Gastroesophageal sphincter (tissue), 4 donors: ENCODE measurements around the gene PLPP1. TPM values are rescaled to one million over a fixed set of nuclear protein-coding genes. Genes with fewer than 3 reads are reported as not detected.

ENCODE experiments used
- ATAC-seq: fragments of 150-250 bp; one replicate; pipeline ENCODE4 v1.9.1; 2016; ENCODE audit warnings: mild to moderate bottlenecking, moderate library complexity
- H3K27ac ChIP-seq, 4 donors: fragments of 200-600 bp; sonication (generic) in 3 of 4; 1 replicate in 3 of 4; 2 replicates in 1 of 4; pipeline ENCODE4 v1.5.1; 2016 to 2019
- H3K27me3 ChIP-seq: fragments of 200-600 bp; sonication (generic); one replicate; pipeline ENCODE4 v1.5.1; 2019
- H3K36me3 ChIP-seq, 2 donors: fragments of 200-600 bp; sonication (generic); one replicate each; pipeline ENCODE4 v1.5.1; 2019; ENCODE audit warnings: control low read depth in 1 of 2
- H3K4me1 ChIP-seq, 3 donors: fragments of 200-600 bp; sonication (generic); 1 replicate in 2 of 3; 2 replicates in 1 of 3; pipeline ENCODE4 v1.5.1; 2016 to 2019; ENCODE audit warnings: control low read depth in 2 of 3
- H3K4me3 ChIP-seq, 2 donors: fragments of 200-600 bp; sonication (generic); one replicate each; pipeline ENCODE4 v1.5.1; 2019; ENCODE audit warnings: mild to moderate bottlenecking in 1 of 2, moderate library complexity in 1 of 2
- H3K9me3 ChIP-seq, 3 donors: fragments of 200-600 bp; sonication (generic); one replicate each; pipeline ENCODE4 v1.5.1; 2017 to 2019; ENCODE audit warnings: control low read depth in 2 of 3
- CTCF ChIP-seq, 4 experiments: fragments of 200-600 bp in 2 of 4; fragments of 450-650 bp in 2 of 4; sonication (generic) in 1 of 4; IDR thresholded peaks; one replicate each; pipeline ENCODE4 v1.5.1; 2017 to 2019; ENCODE audit warnings: antibody characterized with exemption in 4 of 4, mild to moderate bottlenecking in 2 of 4, moderate library complexity in 2 of 4
- EP300 ChIP-seq: sonication (generic); formaldehyde crosslinking; IDR thresholded peaks from one replicate; pipeline ENCODE4 v1.6.1; 2017; ENCODE audit warnings: antibody characterized with exemption, mild to moderate bottlenecking
- POLR2A ChIP-seq, 2 donors: fragments of 450-650 bp; IDR thresholded peaks; one replicate each; pipeline ENCODE4 v1.6.1; 2017; ENCODE audit warnings: antibody characterized with exemption in 2 of 2, mild to moderate bottlenecking in 2 of 2, moderate library complexity in 1 of 2
- POLR2AphosphoS5 ChIP-seq: sonication (generic); formaldehyde crosslinking; IDR thresholded peaks from one replicate; pipeline ENCODE4 v1.6.1; 2017; ENCODE audit warnings: antibody characterized with exemption
- WGBS, 2 donors: methylation state at CpG; one replicate each; pipeline ENCODE4 v1.1.5; 2018; ENCODE audit warnings: low coverage in 1 of 2; 5-methylcytosine and 5-hydroxymethylcytosine counted together
- total RNA-seq, 4 donors: library from RNA; depleted of rRNA; stranded (reverse); fragments of >200 nt; gene quantifications; one replicate each; pipeline ENCODE4 v1.1.0, GENCODE V29; 2016

PLPP1 gene
- total RNA-seq, 4 donors from 2014 or later: 209 to 314 (median 250) TPM

GRCh38 chr5:55577353-55578060 lies 42.7 kb upstream of the PLPP1 start:
- Histone ChIP-seq H3K27ac (peak overlapping the region in 3 of 4 donors; percentile 31 to 67 (median 54)), H3K27me3 (no peaks in the 10 kb centered on the region), H3K36me3 (no peaks in the 10 kb centered on the region), H3K4me1 (peaks cover 11 to 38% (median 18%) of the 10 kb centered on the region in 3 donors), H3K9me3 (no peaks in the 10 kb centered on the region), H3K4me3 (no peak overlapping the region)
- peak; percentile 68 for ATAC-seq
- WGBS, 2 donors: 14 to 15% methylated on average over 6 of the region's 6 CpGs
- TF ChIP-seq CTCF (IDR thresholded peaks at IDR 0.05) (no peak), POLR2AphosphoS5 (peak; percentile 59), POLR2A (IDR thresholded peaks at IDR 0.05) (no peak)

- no peaks in the 10 kb centered on the region for H3K9me3 ChIP-seq
- WGBS, 2 donors: 30 to 57% methylated on average over 2 of the region's 2 CpGs
- H3K36me3 ChIP-seq: no peaks in the 10 kb centered on the region
- ATAC-seq: no peak
- no peaks in the 10 kb centered on the region for H3K27me3 ChIP-seq
- peaks cover 11 to 34% (median 18%) of the 10 kb centered on the region in 3 donors for H3K4me1 ChIP-seq
- no peak overlapping the region for H3K4me3 ChIP-seq
- no peak for TF ChIP-seq EP300
- no peak for TF ChIP-seq POLR2AphosphoS5
- no peak for TF ChIP-seq CTCF (IDR thresholded peaks at IDR 0.05)
- no peak for TF ChIP-seq POLR2A (IDR thresholded peaks at IDR 0.05)
- H3K27ac ChIP-seq: peak overlapping the region in 3 of 4 donors; percentile 31 to 67 (median 54)
These were observed 41.9 kb upstream of the PLPP1 start for GRCh38 chr5:55576661-55577060.

- ATAC-seq: peak; percentile 54
- H3K4me3 ChIP-seq: no peak overlapping the region
- TF ChIP-seq EP300 (no peak), CTCF (IDR thresholded peaks at IDR 0.05) (no peak), POLR2A (IDR thresholded peaks at IDR 0.05) (no peak), POLR2AphosphoS5 (no peak)
- no peaks in the 10 kb centered on the region for H3K9me3 ChIP-seq
- no peaks in the 10 kb centered on the region for H3K36me3 ChIP-seq
- H3K27ac ChIP-seq: peak overlapping the region in 3 of 4 donors; percentile 3 to 54 (median 31)
- H3K27me3 ChIP-seq: no peaks in the 10 kb centered on the region
- 63 to 74% methylated on average over 2 to 5 of the region's 8 CpGs for WGBS, 2 donors
- peaks cover 11 to 34% (median 18%) of the 10 kb centered on the region in 3 donors for H3K4me1 ChIP-seq
These were observed 41.2 kb upstream of the PLPP1 start for GRCh38 chr5:55575815-55576583.

DNA sequence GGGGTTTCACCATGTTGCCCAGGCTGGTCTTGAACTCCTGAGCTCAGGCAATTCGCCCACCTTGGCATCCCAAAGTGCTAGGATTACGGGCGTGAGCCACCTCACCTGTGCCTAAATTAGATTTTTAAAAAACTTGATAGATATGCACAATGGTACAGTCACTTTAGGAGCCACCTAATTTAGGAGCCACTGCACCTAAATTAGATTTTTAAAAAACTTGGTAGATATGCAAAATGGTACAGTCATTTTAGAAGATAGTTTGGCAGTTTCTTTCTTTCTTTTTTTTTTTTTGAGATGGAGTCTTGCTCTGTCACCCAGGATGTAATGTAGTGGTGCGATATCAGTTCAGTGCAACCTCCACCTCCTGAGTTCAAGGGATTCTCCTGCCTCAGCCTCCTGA lies 37.8 kb upstream of the PLPP1 start:
- TF ChIP-seq CTCF (IDR thresholded peaks at IDR 0.05): no peak
- no peak for TF ChIP-seq POLR2AphosphoS5
- TF ChIP-seq EP300: no peak
- no peak for TF ChIP-seq POLR2A (IDR thresholded peaks at IDR 0.05)
- peaks cover 6 to 30% (median 14%) of the 10 kb centered on the region in 3 donors for H3K4me1 ChIP-seq
- H3K9me3 ChIP-seq: no peaks in the 10 kb centered on the region
- 89 to 100% methylated on average over 3 of the region's 4 CpGs for WGBS, 2 donors
- no peak for ATAC-seq
- H3K27me3 ChIP-seq: no peaks in the 10 kb centered on the region
- H3K4me3 ChIP-seq: no peak overlapping the region
- no peaks in the 10 kb centered on the region for H3K36me3 ChIP-seq
- H3K27ac ChIP-seq: no peak overlapping the region
